Measurements from ENCODE around the gene DUSP7.

DUSP7 gene

GRCh38 chr3:52067046-52067445 is 10.7 kb upstream of the DUSP7 start:
- DNase-seq = no peak

GRCh38 chr3:52065264-52065756 is 8.9 kb upstream of the DUSP7 start:
- no peak for DNase-seq

DNA sequence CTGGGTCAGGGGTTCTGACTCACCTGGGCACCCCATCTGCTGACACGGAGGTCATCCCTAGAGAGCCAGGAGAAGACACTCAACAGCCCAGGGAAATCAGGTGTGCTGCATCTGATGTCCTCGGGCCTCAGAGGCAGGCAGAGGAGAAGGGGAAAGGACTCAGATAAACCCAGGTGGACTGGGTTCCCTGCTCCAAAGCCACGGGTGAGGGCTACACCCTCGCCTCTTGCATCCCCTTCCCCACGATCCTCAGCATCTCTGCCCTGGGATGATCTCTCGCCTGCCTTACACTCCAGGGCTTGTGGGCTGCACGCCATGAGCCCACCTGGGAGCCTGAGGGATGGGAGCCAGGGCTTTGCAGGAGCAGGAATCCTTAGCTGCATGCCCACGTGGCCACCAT is 8.2 kb upstream of the DUSP7 start:
- DNase-seq = no peak

DNA sequence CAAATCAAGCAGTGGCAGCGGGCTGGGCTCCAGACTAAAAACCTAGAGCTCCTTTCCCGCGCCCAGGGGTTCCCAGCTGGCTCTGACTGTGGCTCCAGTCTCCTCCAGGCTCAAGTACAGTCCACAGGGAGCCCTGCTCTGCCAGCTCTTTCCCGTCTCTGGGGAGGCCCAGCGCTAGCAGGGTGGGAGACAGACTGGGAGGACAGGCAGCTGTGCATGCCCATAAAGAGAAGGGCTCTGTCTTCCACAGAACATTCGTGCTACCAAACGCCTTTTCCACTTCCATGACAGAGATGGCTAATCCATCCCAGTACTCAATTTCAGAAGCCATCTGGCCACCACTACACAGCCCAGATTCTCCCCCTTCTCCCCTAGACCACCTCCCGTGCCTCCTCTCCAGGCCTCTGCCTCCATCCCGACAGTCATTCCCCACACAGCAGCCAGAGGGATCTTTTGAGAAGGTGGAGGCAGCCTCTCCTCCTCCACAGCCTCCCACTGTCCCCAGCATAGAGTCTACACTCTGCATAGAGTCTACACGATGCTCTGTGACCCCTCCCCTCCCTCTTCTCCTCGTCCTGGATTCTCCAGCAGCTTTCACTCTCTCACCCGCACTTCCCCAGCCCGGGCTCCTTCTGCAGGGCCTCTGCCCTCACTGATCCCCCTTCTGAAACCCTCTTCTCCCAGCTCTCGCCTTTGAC is 6.8 kb upstream of the DUSP7 start:
- no peak for DNase-seq

DNA sequence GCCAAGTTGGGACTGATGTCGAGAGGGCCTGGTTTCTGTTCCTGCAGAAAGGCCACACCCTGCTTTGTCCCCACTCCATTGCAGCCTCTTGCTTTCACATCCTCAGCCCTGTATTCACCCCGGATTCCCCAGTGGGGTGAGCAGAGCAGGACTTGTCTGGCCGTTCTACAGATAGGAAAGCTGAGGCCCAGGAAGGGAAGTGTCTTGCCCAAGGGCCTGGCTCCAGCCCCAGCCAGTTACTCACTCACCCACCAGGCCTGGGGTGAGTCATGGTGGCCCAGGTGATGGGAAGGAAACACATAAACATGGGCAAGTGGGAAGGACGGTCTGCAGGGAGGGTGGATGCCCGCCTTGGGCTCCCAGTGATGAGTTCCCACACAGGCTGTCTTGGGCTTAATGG is 6.1 kb upstream of the DUSP7 start:
- DNase-seq = no peak

- no peak for DNase-seq
These were observed 4.9 kb upstream of the DUSP7 start for GRCh38 chr3:52061121-52061910.

- DNase-seq = no peak
These were observed 3.4 kb upstream of the DUSP7 start for GRCh38 chr3:52059781-52060180.

- DNase-seq = no peak
These were observed 1.6 kb upstream of the DUSP7 start for GRCh38 chr3:52057812-52058495.

GRCh38 chr3:52056968-52057811 is 819 bp upstream of the DUSP7 start:
- peak; percentile 100 for DNase-seq

GRCh38 chr3:52055537-52056351 is 627 bp downstream of the DUSP7 start:
- peak; percentile 59 for DNase-seq

GRCh38 chr3:52054661-52055511 is 1.5 kb downstream of the DUSP7 start:
- peak; percentile 40 for DNase-seq

- peak; percentile 58 for DNase-seq
These were observed 2.8 kb downstream of the DUSP7 start for GRCh38 chr3:52053307-52054304.

- DNase-seq = peak; percentile 47
These were observed 3.5 kb downstream of the DUSP7 start for GRCh38 chr3:52052831-52053306.

GRCh38 chr3:52051444-52051843 is 4.9 kb downstream of the DUSP7 start:
- no peak for DNase-seq

DNA sequence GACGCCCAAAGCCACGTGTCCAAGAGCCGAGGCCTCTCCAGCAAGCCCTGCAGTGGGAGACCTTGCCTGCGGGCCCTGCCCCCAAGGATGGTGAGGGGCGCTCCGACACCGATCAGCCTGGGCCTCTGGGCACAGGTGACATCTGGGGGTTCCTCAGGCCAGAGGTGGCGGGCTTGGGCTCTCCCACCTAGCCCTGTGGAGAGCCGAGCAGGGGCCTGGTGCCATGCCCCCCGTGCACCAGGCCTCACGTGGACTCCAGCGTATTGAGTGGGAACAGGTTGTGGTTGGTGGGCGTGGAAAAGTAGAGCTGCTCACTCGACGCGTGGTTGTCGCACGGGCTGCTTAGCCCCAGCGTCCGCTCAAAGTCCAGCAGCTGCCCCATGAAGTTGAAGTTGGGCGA is 5.8 kb downstream of the DUSP7 start:
- DNase-seq = no peak

- DNase-seq = no peak
These were observed 6.9 kb downstream of the DUSP7 start for GRCh38 chr3:52049503-52049902.

DNA sequence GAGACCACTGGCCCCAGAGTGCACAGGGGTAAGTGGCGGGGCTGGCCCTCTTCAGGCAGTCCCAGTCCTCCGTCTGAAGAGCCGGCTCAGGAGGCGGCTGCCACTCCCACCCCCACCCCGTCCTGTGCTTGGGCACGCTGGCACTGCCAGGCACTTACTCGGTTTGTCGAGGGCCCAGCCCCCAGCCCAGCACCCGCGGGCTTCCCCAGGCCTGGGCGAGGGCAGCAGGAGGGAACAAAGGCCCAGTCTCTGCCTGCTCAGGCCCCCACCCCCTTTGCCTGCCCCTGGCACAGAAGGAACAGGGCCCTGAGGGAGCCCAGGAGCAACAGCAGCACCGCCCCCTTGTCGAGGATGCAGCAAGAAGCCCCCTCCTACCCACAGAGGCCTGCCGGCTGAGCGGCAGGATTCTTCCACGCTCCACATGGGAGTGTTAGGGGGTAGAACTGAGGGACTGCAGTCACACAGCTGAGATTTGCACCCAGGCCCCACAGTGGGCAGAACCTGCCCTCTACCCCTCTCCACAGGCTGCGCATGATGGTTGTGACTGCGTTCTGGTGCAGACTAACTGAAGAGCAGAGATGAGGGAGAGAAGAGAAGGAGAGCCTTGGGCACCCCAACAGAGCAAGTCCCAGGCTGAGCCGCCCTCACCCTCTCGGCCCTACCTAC is 8.9 kb downstream of the DUSP7 start:
- DNase-seq = no peak

- DNase-seq = no peak
These were observed 9.5 kb downstream of the DUSP7 start for GRCh38 chr3:52046902-52047239.
